GM18502 (cell line): ENCODE results near the gene FBXO33.
"Not testable (repeated sequence)": the region's sequence is repeated elsewhere in the genome, so short reads cannot be mapped to it uniquely, and the experiment has no call there.

Source experiments
- ATAC-seq: cut with Tn5 transposase; IDR thresholded peaks from one replicate; pipeline ENCODE4 v1.9.1; 2021; ENCODE audit warnings: mild to moderate bottlenecking; ENCODE audit not compliant: unreplicated experiment, poor library complexity

FBXO33 gene

GRCh38 chr14:39381366-39381765 lies 50.9 kb downstream of the FBXO33 start:
- ATAC-seq = no peak

- no peak for ATAC-seq
Measured at GRCh38 chr14:39376667-39377403, 55.4 kb downstream of the FBXO33 start.

- no peak for ATAC-seq
Measured at GRCh38 chr14:39374851-39375250, 57.4 kb downstream of the FBXO33 start.

- ATAC-seq = no peak
Measured at GRCh38 chr14:39372656-39373055, 59.6 kb downstream of the FBXO33 start.

- no peak for ATAC-seq
Measured at GRCh38 chr14:39370415-39370814, 61.8 kb downstream of the FBXO33 start.

GRCh38 chr14:39369029-39369428 lies 63.2 kb downstream of the FBXO33 start:
- no peak for ATAC-seq

- no peak for ATAC-seq
Measured at GRCh38 chr14:39368261-39368959, 63.8 kb downstream of the FBXO33 start.

GRCh38 chr14:39367387-39367751 lies 64.9 kb downstream of the FBXO33 start:
- ATAC-seq = no peak

GRCh38 chr14:39366460-39367386 lies 65.5 kb downstream of the FBXO33 start:
- no peak for ATAC-seq

- no peak for ATAC-seq
Measured at GRCh38 chr14:39365354-39365753, 66.9 kb downstream of the FBXO33 start.

- no peak for ATAC-seq
Measured at GRCh38 chr14:39364509-39364908, 67.7 kb downstream of the FBXO33 start.

- not testable (repeated sequence) for ATAC-seq
Measured at GRCh38 chr14:39361556-39361955, 70.7 kb downstream of the FBXO33 start.

- no peak for ATAC-seq
Measured at GRCh38 chr14:39360316-39360715, 71.9 kb downstream of the FBXO33 start.

- ATAC-seq = not testable (repeated sequence)
Measured at GRCh38 chr14:39359069-39359468, 73.2 kb downstream of the FBXO33 start.

GRCh38 chr14:39351708-39352107 lies 80.5 kb downstream of the FBXO33 start:
- no peak for ATAC-seq

GRCh38 chr14:39350866-39351265 lies 81.4 kb downstream of the FBXO33 start:
- no peak for ATAC-seq
